ENCODE results near the gene RUNX2.

- TF ChIP-seq EZH2 (IDR thresholded peaks at IDR 0.05; ENCODE audit: insufficient read depth, poor library complexity, severe bottlenecking) (no peak), EZH2phosphoT487 (IDR thresholded peaks at IDR 0.05; ENCODE audit: insufficient read depth, low read depth) (no peak)
Measured at GRCh38 chr6:45448417-45449389, 120.6 kb downstream of the RUNX2 start.
